Ascending aorta (tissue), 2 donors: ENCODE data around the gene TMEM17. TPM values are rescaled to one million over a fixed set of nuclear protein-coding genes. Genes with fewer than 3 reads are reported as not detected.

Experiments
- DNase-seq, 2 donors: peaks; one replicate each; pipeline ENCODE4 v3.0.0-alpha.2; 2019; ENCODE audit warnings: low spot score in 2 of 2
- H3K27ac ChIP-seq, 2 donors: fragments of 200-600 bp; sonication (generic); one replicate each; pipeline ENCODE4 v1.5.1; 2016 to 2017; ENCODE audit warnings: mild to moderate bottlenecking in 1 of 2
- H3K27me3 ChIP-seq: fragments of 200-600 bp; sonication (generic); one replicate; pipeline ENCODE4 v1.5.1; 2017
- H3K36me3 ChIP-seq, 2 donors: fragments of 200-600 bp; sonication (generic); one replicate each; pipeline ENCODE4 v1.5.1; 2016
- H3K4me1 ChIP-seq, 2 donors: fragments of 200-600 bp; sonication (generic); one replicate each; pipeline ENCODE4 v1.5.1; 2016 to 2017; ENCODE audit warnings: mild to moderate bottlenecking in 1 of 2
- H3K4me3 ChIP-seq, 2 donors: fragments of 200-600 bp; sonication (generic); one replicate each; pipeline ENCODE4 v1.5.1; 2016 to 2017; ENCODE audit warnings: mild to moderate bottlenecking in 1 of 2
- H3K9me3 ChIP-seq, 2 donors: fragments of 200-600 bp; sonication (generic); one replicate each; pipeline ENCODE4 v1.5.1; 2016
- CTCF ChIP-seq, 3 experiments: fragments of 200-600 bp in 2 of 3; fragments of 450-650 bp in 1 of 3; sonication (generic) in 2 of 3; IDR thresholded peaks; one replicate each; pipeline ENCODE4 v1.5.1; 2016 to 2019; ENCODE audit warnings: antibody characterized with exemption in 3 of 3, mild to moderate bottlenecking in 1 of 3, moderate library complexity in 1 of 3
- intact Hi-C: fragments of 100-400 bp; cut with DNase I; formaldehyde crosslinking; loops from one replicate; pipeline ENCODE4 v1.15.1; 2023
- total RNA-seq: library from RNA; depleted of rRNA; stranded (reverse); fragments of >200 nt; gene quantifications from one replicate; pipeline ENCODE4 v1.1.0, GENCODE V29; 2016

The TMEM17 gene
- total RNA-seq, 1 donor from 2014 or later: not detected

GRCh38 chr2:62469548-62469947 lies 36.4 kb downstream of the TMEM17 start:
- no peaks in the 10 kb centered on the region for H3K36me3 ChIP-seq
- H3K27ac ChIP-seq: no peak overlapping the region
- peaks cover 0 to 3% of the 10 kb centered on the region in 2 donors for H3K4me1 ChIP-seq
- no peak for TF ChIP-seq CTCF (IDR thresholded peaks at IDR 0.05)
- no peaks in the 10 kb centered on the region for H3K27me3 ChIP-seq
- no peaks in the 10 kb centered on the region for H3K9me3 ChIP-seq
- intact Hi-C loops: no loop called here
- DNase-seq: peak in 1 of 2 donors; percentile 39
- no peak overlapping the region for H3K4me3 ChIP-seq

- Histone ChIP-seq H3K9me3 (no peaks in the 10 kb centered on the region), H3K36me3 (no peaks in the 10 kb centered on the region), H3K27ac (no peak overlapping the region), H3K27me3 (no peaks in the 10 kb centered on the region), H3K4me3 (no peak overlapping the region), H3K4me1 (no peaks in the 10 kb centered on the region)
- no peak for TF ChIP-seq CTCF (IDR thresholded peaks at IDR 0.05)
- intact Hi-C loops: no loop called here
- peak in 1 of 2 donors; percentile 50 for DNase-seq
Observed at GRCh38 chr2:62469114-62469513, 36.9 kb downstream of the TMEM17 start.

DNA sequence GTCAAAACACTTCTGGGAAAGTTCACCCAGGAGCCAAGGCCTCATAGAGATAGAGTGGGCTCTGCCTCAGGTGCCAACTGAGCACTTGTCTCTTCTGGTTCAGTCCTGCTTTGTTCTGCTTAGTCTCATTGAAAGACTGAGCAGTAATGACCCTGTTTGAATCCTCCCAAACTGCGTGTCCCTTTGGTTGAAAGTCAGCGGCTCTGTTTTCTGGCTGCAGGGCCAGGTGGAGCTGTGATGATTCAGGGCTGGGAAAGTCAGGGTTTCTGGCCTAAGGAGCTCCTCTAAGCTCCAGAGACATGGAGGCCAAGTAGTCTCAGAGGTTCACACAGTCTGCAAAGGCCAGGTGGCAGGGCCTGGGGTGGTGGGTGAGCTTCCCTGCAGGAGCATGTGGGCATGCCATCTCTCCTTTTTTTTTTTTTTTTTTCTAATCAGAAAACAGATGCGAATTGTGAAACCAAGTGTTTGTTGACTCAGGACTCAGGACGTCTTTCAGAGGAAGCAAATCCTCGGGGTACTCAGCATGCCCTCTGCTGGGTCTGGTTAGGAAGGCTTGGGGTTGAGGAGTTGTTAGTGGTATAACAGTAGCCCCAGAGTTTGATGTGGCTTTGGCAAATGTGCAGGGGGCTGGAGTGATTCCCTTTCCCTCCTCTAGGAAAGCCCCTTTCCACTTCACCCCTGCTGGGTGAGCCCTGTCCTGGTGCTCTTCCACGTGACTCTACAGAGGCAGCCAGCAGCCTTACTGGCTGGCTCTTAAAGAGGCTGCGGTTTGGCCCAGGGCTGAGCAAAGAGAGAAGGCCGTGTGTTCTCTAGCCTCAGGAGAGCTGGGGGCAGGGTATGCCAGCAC lies 38.3 kb downstream of the TMEM17 start:
- H3K36me3 ChIP-seq: no peaks in the 10 kb centered on the region
- H3K4me1 ChIP-seq: no peaks in the 10 kb centered on the region
- no peak overlapping the region for H3K4me3 ChIP-seq
- H3K9me3 ChIP-seq: no peaks in the 10 kb centered on the region
- no peak overlapping the region for H3K27ac ChIP-seq
- peak in 1 of 2 donors; percentile 49 for DNase-seq
- TF ChIP-seq CTCF (IDR thresholded peaks at IDR 0.05): no peak
- no peaks in the 10 kb centered on the region for H3K27me3 ChIP-seq
- intact Hi-C loops: no loop called here

- H3K27ac ChIP-seq: no peak overlapping the region
- intact Hi-C loops: no loop called here
- H3K4me1 ChIP-seq: no peaks in the 10 kb centered on the region
- H3K27me3 ChIP-seq: no peaks in the 10 kb centered on the region
- peak in 1 of 2 donors; percentile 5 for DNase-seq
- H3K4me3 ChIP-seq: no peak overlapping the region
- no peaks in the 10 kb centered on the region for H3K36me3 ChIP-seq
- H3K9me3 ChIP-seq: no peaks in the 10 kb centered on the region
- TF ChIP-seq CTCF (IDR thresholded peaks at IDR 0.05): no peak
Observed at GRCh38 chr2:62467100-62467474, 38.9 kb downstream of the TMEM17 start.

DNA sequence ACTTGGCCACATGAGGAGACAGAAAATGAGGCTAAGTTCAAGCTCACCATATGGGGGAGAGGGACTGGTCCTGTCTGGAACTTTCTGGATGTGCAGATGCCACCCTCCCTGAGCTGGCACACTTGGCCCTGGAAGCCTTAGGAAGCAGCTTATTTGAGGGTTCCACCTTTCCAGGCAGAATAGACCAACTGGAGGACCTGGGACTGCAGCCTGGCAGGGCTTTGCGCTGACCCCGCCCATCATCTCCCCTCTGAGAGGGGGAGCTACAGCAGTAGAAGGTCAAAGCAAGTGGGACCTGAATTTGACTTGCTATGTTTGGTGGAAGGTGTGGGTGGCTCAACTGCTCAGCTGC lies 39.5 kb downstream of the TMEM17 start:
- no peak for DNase-seq
- no peak for TF ChIP-seq CTCF (IDR thresholded peaks at IDR 0.05)
- H3K4me3 ChIP-seq: no peak overlapping the region
- no peaks in the 10 kb centered on the region for H3K9me3 ChIP-seq
- H3K27me3 ChIP-seq: no peaks in the 10 kb centered on the region
- intact Hi-C loops: no loop called here
- no peaks in the 10 kb centered on the region for H3K4me1 ChIP-seq
- H3K36me3 ChIP-seq: no peaks in the 10 kb centered on the region
- H3K27ac ChIP-seq: no peak overlapping the region
